ENCODE measurements around the gene MORN4.
"Not testable (repeated sequence)": the region's sequence is repeated elsewhere in the genome, so short reads cannot be mapped to it uniquely, and the experiment has no call there.

Gene MORN4

GRCh38 chr10:97597778-97598177 lies 35.5 kb downstream of the MORN4 start:
- no peak for DNase-seq (ENCODE audit: low read depth in 2 of 2)

DNA sequence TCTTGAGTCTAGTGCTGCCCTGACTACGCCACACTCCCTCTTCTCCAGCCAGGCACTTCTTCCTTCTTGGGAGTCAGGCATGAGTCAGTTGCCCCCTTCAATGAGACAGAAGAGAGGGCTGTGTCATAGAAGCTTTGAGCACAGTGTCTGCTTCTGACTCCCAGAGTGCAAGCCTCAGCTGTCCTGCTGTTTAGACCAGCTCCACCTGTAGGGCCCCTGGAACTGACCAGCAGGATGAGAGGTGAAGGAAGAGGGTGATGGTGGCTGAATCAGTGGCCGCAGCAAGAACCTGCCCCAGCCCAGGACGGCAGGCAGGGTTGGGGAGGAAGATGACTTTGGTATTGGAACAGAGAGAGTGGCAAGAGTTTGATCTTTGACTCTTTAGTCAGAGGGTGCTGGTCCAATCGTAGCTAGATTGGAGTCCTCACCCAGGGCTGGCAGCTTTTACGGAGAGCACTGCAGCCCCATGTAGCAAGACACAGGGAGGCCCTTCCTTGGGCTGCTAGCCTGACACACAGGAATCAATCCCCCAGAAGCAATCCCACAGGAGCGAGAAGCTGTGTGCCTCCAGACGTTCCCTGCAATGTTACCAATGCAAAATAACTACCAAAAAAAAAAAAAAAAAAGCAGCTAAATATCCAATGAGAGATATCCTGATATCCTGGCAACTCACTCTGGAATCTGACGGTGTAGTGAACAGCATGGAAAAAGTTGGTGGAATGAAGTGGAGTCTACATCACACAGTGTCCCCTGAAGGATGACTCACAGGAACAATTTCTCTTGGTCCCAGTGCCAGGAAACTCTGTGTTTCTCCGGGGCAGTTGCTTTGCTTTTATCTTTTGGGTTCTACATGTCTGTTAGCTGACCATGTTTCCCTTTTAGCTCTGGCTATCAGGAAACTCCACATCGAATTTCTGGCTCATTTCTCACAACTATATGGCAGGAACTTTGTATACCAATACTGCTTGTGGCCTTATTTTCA lies 36.9 kb downstream of the MORN4 start:
- DNase-seq (ENCODE audit: low read depth in 2 of 2) = no peak

- no peak for DNase-seq (ENCODE audit: low read depth in 2 of 2)
These were observed 39.9 kb downstream of the MORN4 start for GRCh38 chr10:97593421-97593820.

GRCh38 chr10:97590748-97591495 lies 42.4 kb downstream of the MORN4 start:
- no peak for DNase-seq (ENCODE audit: low read depth in 2 of 2)

DNA sequence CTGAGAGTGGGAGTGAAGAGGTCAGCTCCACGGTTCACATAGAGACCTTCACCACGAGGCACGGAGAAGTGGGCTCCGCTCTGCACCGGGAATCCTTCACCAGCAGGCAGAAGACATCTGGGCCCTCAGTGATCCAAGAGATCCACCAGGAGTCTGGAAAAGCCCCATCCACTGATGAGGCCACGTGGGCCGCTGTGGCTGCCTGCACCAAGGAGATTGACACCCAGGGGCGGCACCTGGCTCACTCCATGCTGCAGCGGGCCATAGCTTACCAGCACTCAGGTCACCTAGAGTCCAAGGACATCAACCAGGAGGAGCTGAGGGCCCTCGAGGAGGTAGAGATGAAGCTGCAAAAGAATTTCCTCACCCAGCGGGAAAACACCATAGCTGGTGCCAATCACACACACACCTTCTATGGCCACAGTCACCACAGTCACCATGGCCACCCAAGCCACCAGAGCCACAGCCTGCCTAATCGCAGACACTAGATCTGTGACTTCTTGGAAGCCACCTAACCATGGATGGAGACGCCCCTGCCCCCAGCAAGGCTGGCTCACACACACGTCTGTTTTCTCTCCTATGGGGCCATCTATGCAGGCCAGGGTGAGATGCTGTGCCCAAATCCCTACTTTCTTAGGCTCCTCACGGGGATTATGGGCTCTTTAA lies 43.1 kb downstream of the MORN4 start:
- no peak for DNase-seq (ENCODE audit: low read depth in 2 of 2)

DNA sequence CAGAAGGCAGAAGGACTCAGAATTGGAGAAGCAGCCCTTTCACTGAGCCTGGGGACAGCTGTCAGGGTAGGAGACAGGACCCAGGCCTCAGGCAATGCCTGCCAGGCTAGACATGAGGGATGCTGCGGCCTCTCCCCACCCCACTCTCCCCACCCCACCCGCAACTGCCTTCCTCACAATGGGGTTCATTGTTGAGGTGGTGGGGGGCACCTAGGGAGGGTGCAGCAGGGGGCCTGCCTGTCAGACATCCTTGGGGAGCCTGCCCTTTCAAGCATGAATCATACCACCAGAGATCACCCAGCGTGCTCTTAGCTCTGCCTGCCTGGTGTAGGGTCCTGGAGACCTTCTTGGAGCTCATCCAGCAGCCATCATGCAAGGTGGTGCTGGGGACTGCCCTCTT lies 43.8 kb downstream of the MORN4 start, which contains the start of gene C10orf62:
C10orf62 (plus strand) TSS at position 243 of the 400 bp plus-strand sequence. CDS start 177 bp downstream, outside the sequence.
- DNase-seq (ENCODE audit: low read depth in 2 of 2) = no peak

DNA sequence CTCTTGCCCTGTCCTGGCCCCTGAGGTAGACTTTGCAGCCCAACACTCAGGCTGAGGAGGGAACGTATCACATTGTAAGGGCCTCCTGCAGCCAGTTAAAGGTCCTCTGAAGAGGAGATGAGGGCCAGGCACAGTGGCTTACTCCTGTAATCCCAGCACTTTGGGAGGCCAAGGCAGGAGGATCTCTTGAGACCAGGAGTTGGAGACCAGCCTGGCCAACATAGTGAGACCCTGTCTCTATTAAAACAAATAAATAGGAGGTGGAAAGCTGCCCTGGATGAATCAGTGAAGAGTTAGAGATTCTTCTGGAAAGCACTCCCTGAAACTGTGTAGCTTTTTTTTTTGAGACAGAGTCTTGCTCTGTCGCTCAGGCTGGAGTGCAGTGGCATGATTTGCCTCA lies 46.1 kb downstream of the MORN4 start:
- DNase-seq (ENCODE audit: low read depth in 2 of 2) = no peak

DNA sequence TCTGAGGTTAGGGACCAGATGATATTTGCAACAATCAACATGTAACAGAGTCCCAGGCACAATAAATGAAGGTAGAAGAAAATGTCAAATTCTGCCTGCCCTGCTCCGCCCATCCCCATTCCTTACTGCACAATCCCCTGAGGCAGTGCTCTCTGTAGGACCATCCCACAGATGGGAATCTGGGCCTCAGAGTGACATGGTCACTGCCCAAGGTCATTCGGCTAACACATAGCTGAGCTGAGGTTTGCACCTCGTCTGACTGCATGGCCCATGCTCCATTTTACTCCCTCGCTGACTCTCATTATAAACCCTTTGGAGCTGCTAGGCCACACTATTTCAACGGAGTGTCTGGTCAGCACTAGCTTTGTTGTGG lies 47.9 kb downstream of the MORN4 start:
- DNase-seq (ENCODE audit: low read depth in 2 of 2) = no peak

GRCh38 chr10:97584798-97585438 lies 48.4 kb downstream of the MORN4 start:
- DNase-seq (ENCODE audit: low read depth in 2 of 2) = no peak

GRCh38 chr10:97584060-97584797 lies 49.1 kb downstream of the MORN4 start, which contains the start of gene HOGA1:
TSS of gene HOGA1 (plus strand) at chr10:97584389. CDS start at chr10:97584704, 315 bp downstream.
- no peak for DNase-seq (ENCODE audit: low read depth in 2 of 2)

DNA sequence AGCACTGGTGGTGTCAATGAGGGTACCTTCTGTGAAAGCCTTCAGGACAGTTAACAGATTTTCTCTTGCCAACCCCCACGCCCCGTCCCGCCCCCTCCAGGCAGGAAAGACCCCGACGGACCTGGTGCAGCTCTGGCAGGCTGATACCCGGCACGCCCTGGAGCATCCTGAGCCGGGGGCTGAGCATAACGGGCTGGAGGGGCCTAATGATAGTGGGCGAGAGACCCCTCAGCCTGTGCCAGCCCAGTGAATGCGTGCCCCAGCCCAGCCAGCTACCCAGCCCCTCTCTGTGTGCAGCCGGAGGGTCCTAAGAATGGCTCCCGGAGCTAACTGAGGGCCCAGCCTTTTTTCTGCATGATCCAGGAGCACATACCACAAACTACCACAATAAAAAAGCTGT lies 49.8 kb downstream of the MORN4 start:
- DNase-seq (ENCODE audit: low read depth in 2 of 2) = no peak

- DNase-seq (ENCODE audit: low read depth in 2 of 2) = no peak
These were observed 51.1 kb downstream of the MORN4 start for GRCh38 chr10:97582169-97582568.

- no peak for DNase-seq (ENCODE audit: low read depth in 2 of 2)
These were observed 52.6 kb downstream of the MORN4 start for GRCh38 chr10:97580421-97581367.

GRCh38 chr10:97578171-97578844 lies 55.0 kb downstream of the MORN4 start:
- no peak for DNase-seq (ENCODE audit: low read depth in 2 of 2)

DNA sequence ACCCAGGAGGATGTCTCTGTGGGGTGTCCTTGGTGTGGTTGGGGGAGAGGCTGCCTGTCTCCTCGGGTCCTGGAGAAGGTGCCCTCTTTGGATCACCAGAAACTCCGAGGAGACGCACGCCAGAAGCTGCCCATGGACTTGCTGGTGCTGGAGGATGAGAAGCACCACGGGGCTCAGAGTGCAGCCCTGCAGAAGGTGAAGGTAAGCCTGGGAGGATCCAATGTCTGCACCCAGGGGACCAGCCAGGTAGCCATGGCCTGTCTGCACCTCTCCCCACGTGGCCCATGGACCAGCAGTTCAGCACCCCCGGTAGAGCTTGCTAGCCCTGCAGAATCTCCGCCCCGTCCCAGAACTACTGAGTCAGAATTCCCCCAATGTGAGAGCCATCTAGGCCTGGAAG lies 55.6 kb downstream of the MORN4 start:
- no peak for DNase-seq (ENCODE audit: low read depth in 2 of 2)

DNA sequence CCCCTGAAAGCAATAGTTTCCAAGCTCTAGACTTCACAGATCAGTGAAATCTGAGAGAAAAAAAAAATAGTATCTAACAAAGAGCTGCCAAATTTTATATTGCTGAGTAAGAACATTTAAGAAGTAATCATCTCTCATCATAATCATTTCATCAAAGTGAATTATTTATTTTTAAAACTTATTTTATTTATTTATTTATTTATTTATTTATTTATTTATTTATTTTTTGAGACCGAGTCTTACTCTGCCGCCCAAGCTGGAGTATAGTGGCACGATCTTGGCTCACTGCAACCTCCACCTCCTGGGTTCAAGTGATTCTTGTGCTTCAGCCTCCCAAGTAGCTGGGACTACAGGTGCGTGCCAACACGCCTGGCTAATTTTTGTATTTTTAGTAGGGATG lies 56.8 kb downstream of the MORN4 start:
- not testable (repeated sequence) for DNase-seq (ENCODE audit: low read depth in 2 of 2)

- DNase-seq (ENCODE audit: low read depth in 2 of 2) = no peak
These were observed 58.1 kb downstream of the MORN4 start for GRCh38 chr10:97575127-97575668.

GRCh38 chr10:97574374-97575126 lies 58.8 kb downstream of the MORN4 start:
- no peak for DNase-seq (ENCODE audit: low read depth in 2 of 2)
